OCI-LY1 (cell line): Measurements from ENCODE around the gene LMX1A.

ENCODE experiments used
- CTCF ChIP-seq: fragments of 200-600 bp; sonication (generic), shearing (Covaris generic); IDR thresholded peaks from 2 replicates; pipeline ENCODE4 v1.5.1; 2017; ENCODE audit warnings: mild to moderate bottlenecking, antibody characterized with exemption, low read length, moderate library complexity, mixed read lengths
- EZH2 ChIP-seq: fragments of 200-600 bp; sonication (generic), shearing (Covaris generic); IDR thresholded peaks from 2 replicates; pipeline ENCODE4 v1.8.0; 2017; ENCODE audit warnings: borderline replicate concordance, mixed run types, mild to moderate bottlenecking, antibody characterized with exemption, low read length, moderate library complexity, mixed read lengths

- TF ChIP-seq CTCF (no peak), EZH2 (no peak)
These were observed 46.1 kb upstream of the LMX1A start for GRCh38 chr1:165402517-165403111.
